GM12864 (cell line): ENCODE data around the gene CHRM1.
A peak's percentile ranks its signal among the peaks of the same experiment; 100 is the strongest.

Source experiments
- DNase-seq: peaks from one replicate; pipeline ENCODE4 v3.0.0-alpha.2; 2011; ENCODE audit warnings: low read depth
- H3K4me3 ChIP-seq: 2 replicates; pipeline ENCODE4 v1.5.1; 2011; ENCODE audit warnings: mild to moderate bottlenecking, low read depth, low read length, control low read depth
- TF ChIP-seq, protein P1 (sequence below): IDR thresholded peaks from 2 replicates; pipeline ENCODE4 v1.5.1; 2011; ENCODE audit warnings: low read depth, mild to moderate bottlenecking, moderate library complexity, low read length, control low read depth, inconsistent platforms; ENCODE audit errors: missing control alignments

Gene CHRM1

DNA sequence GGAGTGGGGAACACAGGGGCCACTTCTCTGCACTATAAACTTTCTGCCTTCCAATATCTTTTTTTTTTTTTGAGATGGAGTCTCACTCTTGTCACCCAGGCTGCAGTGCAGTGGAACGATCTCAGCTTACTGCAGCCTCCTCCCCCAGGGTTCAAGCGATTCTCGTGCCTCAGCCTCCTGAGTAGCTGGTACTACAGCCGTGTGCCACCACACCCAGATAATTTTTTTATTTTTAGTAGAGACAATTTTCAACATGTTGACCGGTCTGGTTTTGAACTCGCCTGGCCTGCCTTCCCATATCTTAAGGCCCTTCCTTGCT is 38.8 kb downstream of the CHRM1 start:
- TF ChIP-seq, protein P1, sequence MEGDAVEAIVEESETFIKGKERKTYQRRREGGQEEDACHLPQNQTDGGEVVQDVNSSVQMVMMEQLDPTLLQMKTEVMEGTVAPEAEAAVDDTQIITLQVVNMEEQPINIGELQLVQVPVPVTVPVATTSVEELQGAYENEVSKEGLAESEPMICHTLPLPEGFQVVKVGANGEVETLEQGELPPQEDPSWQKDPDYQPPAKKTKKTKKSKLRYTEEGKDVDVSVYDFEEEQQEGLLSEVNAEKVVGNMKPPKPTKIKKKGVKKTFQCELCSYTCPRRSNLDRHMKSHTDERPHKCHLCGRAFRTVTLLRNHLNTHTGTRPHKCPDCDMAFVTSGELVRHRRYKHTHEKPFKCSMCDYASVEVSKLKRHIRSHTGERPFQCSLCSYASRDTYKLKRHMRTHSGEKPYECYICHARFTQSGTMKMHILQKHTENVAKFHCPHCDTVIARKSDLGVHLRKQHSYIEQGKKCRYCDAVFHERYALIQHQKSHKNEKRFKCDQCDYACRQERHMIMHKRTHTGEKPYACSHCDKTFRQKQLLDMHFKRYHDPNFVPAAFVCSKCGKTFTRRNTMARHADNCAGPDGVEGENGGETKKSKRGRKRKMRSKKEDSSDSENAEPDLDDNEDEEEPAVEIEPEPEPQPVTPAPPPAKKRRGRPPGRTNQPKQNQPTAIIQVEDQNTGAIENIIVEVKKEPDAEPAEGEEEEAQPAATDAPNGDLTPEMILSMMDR = no peak
- peak overlapping the region; percentile 87 for H3K4me3 ChIP-seq
- DNase-seq = no peak

DNA sequence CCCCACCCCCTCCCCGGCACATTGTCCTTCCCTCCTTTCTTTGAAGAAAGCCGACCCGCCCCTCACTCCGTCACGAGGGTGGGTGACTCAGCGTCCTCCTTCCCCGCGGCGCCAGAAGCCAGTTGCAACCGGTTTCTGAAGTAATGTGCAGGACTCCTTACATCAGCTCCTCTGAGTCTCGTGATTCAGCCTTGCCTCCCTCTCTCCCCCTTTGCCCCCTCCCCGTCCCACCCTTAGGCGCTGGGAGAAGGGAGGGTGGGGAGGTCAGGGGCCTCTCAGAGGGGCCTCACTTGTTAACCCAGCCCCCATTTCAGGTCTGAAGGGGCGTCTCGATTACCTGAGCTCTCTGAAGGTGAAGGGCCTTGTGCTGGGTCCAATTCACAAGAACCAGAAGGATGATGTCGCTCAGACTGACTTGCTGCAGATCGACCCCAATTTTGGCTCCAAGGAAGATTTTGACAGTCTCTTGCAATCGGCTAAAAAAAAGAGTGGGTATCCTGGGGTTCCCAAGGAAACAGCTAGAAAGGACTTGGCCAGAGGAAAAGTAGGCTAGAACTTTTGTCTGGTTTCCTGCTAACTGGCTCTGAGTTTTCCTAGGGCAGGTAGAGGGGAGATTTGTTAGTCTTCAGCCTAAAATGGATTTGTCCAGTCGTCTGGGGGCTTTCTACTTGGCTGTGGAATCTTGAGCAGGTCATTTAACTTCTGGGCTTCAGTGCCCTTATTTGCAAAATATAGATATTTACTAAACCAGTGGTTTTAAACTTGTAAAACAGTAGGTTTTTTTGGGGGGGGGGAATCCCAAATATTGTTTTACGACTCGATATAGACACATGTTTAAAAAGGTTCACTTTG is 39.4 kb downstream of the CHRM1 start:
- H3K4me3 ChIP-seq = peak overlapping the region; percentile 87
- TF ChIP-seq, protein P1 = no peak
- peak; percentile 59 for DNase-seq

DNA sequence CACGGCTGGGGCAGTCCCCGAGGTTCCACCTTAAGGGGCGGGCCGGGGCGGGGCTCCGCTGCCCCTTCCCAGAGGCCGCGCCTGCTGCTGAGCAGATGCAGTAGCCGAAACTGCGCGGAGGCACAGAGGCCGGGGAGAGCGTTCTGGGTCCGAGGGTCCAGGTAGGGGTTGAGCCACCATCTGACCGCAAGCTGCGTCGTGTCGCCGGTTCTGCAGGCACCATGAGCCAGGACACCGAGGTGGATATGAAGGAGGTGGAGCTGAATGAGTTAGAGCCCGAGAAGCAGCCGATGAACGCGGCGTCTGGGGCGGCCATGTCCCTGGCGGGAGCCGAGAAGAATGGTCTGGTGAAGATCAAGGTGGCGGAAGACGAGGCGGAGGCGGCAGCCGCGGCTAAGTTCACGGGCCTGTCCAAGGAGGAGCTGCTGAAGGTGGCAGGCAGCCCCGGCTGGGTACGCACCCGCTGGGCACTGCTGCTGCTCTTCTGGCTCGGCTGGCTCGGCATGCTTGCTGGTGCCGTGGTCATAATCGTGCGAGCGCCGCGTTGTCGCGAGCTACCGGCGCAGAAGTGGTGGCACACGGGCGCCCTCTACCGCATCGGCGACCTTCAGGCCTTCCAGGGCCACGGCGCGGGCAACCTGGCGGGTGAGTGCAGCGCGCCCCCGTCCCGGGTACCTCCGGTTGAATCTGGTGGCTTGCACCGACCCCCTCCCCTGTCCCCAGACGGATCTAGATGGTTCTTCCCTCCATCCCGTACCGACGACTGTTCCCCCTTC is 40.2 kb downstream of the CHRM1 start, which contains the start of gene SLC3A2:
Gene SLC3A2, plus strand, starts transcription at position 94 of the 776 bp plus-strand sequence. Its CDS starts 128 bp downstream, at position 222.
- peak; percentile 57 for DNase-seq
- H3K4me3 ChIP-seq = peak within 1 kb of the TSS; percentile 87
- TF ChIP-seq, protein P1 = peak; percentile 84

DNA sequence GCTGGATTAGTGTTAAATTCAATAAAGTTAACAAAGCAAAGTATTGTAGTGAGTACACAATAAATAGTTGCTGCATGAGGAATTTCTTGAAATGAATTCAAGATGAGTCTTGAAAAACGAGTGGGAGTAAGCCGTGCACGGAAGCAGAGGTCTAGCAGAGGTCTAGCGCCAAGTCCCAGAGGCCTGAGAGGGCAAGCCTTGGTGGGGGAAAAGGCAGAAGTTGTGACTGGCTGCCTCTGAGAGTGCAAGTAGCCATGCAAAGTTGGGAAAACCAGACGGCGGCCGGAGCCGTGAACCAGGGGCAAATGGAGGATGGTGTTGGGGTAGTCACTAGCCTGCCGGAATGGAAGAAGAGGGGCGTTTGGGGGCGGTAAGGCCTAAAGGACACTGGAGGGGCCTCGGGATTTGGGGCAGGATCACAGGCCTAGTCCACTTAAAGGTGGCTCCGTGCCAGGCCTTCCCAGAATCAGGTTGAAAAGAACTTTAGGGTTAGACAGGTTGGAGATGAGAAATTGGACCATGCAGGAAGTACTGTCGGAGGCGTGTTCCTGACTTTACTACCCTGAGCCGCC is 40.8 kb downstream of the CHRM1 start:
- peak overlapping the region; percentile 87 for H3K4me3 ChIP-seq
- DNase-seq = no peak
- TF ChIP-seq, protein P1 = no peak

DNA sequence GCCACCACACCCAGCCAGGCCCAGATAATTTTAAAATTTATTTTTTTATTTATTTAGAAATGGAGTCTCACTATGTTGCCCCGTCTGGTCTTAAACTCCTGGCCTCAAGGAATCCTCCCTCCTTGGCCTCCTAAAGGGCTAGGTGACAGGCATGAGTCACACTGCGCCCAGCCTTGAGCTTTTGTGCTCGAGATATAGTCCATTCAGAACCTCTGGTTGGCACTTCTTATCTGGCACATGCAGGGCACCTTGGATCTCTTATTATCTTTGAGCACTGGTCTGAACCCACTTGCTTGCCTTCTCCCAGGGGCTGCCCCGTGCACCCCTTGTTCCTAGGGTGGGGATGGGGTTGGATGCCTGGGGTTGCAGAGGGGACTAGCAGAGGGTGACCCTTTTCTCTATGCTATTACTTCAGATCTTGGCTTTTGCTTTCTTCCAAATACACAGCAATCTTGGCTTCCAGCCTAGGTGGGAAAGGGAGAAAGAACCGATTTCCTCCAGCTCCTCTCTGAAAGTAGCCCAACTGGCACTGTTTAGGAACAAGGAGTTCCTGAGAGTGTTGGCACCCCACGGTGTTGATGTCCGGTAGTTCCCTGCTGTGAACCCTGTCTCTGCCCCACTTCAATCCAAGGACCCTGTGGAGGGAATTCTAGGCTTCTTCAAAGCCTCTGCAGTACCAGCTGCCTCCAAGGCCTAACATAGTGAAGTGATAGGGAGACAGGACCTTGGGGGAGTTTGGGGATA is 41.8 kb downstream of the CHRM1 start:
- no peak for DNase-seq
- TF ChIP-seq, protein P1 = no peak
- H3K4me3 ChIP-seq = no peak overlapping the region; the same call in 1 of the 2 replicates

DNA sequence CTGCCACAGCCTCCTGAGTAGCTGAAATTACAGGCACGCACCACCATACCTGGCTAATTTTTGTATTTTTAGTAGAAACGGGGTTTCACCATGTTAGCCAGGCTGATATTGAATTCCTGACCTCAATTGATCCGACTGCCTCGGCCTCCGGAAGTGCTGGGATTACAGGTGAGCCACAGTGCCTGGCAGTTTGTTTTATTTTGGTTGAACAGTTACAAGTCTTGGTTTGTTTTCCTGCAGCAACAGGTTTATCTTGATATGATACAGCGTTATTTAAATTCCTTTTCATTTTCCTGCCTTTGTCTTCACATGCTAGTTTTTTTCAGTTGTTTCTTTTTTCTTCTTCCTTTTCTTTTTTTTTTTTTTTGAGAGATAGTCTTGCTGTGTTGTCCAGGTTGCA is 44.5 kb downstream of the CHRM1 start:
- TF ChIP-seq, protein P1 = no peak
- DNase-seq = no peak
- H3K4me3 ChIP-seq = no peak overlapping the region
